ENCODE results near the gene RPS26.

DNA sequence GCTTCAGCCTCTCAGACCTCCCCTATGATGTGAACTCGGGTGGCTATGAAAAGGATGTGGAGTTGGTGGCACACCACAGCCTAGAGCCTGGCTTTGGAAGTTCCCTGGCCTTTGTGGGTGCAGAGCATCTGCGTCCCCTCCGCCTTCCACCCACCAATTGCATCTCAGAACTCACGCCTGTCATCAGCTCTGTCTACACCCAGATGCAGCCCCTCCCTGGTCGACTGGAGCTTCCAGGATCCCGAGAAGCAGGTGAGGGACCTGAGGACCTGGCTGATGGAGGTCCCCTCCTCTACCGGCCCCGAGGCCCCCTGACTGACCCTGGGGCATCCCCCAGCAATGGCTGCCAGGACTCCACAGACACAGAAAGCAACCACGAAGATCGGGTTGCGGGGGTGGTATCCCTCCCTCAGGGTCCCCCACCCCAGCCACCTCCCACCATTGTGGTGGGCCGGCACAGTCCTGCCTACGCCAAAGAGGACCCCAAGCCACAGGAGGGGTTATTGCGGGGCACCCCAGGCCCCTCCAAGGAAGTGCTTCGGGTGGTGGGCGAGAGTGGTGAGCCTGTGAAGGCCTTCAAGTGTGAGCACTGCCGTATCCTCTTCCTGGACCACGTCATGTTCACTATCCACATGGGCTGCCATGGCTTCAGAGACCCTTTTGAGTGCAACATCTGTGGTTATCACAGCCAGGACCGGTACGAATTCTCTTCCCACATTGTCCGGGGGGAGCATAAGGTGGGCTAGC, 7.0 kb upstream of the RPS26 start:
- TF ChIP-seq CTCF (CRISPR knock-in tag; IDR thresholded peaks at IDR 0.05) (no peak), EP300 (IDR thresholded peaks at IDR 0.05; ENCODE audit: low read depth in 2 of 2, low read length in 2 of 2) (no peak), EP300 (CRISPR knock-in tag; IDR thresholded peaks at IDR 0.05; ENCODE audit: borderline replicate concordance) (no peak), RNF2 (conservative IDR thresholded peaks at IDR 0.05; ENCODE audit: low read depth) (no peak), TCF7L2 (IDR thresholded peaks at IDR 0.05; ENCODE audit: low read depth, low read length) (no peak), ZNF790 (CRISPR knock-in tag; IDR thresholded peaks at IDR 0.05; ENCODE audit: borderline replicate concordance) (no peak), BHLHE40 (IDR thresholded peaks at IDR 0.05; ENCODE audit: low read length) (no peak), MTA3 (CRISPR knock-in tag; IDR thresholded peaks at IDR 0.05) (no peak)
- TF ChIP-seq, protein P1, sequence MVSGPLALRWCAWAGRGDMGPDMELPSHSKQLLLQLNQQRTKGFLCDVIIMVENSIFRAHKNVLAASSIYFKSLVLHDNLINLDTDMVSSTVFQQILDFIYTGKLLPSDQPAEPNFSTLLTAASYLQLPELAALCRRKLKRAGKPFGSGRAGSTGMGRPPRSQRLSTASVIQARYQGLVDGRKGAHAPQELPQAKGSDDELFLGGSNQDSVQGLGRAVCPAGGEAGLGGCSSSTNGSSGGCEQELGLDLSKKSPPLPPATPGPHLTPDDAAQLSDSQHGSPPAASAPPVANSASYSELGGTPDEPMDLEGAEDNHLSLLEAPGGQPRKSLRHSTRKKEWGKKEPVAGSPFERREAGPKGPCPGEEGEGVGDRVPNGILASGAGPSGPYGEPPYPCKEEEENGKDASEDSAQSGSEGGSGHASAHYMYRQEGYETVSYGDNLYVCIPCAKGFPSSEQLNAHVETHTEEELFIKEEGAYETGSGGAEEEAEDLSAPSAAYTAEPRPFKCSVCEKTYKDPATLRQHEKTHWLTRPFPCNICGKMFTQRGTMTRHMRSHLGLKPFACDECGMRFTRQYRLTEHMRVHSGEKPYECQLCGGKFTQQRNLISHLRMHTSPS (CRISPR knock-in tag; IDR thresholded peaks at IDR 0.05; ENCODE audit: low read depth): no peak
